Islet of Langerhans (tissue), 1 donor: ENCODE data around the gene LY6G5B.

Experiments used
- FAIRE-seq: peaks from one replicate; lab custom pipeline; 2011; peaks lifted over from hg19 to GRCh38; lab: Jason Lieb, UNC

LY6G5B gene

DNA sequence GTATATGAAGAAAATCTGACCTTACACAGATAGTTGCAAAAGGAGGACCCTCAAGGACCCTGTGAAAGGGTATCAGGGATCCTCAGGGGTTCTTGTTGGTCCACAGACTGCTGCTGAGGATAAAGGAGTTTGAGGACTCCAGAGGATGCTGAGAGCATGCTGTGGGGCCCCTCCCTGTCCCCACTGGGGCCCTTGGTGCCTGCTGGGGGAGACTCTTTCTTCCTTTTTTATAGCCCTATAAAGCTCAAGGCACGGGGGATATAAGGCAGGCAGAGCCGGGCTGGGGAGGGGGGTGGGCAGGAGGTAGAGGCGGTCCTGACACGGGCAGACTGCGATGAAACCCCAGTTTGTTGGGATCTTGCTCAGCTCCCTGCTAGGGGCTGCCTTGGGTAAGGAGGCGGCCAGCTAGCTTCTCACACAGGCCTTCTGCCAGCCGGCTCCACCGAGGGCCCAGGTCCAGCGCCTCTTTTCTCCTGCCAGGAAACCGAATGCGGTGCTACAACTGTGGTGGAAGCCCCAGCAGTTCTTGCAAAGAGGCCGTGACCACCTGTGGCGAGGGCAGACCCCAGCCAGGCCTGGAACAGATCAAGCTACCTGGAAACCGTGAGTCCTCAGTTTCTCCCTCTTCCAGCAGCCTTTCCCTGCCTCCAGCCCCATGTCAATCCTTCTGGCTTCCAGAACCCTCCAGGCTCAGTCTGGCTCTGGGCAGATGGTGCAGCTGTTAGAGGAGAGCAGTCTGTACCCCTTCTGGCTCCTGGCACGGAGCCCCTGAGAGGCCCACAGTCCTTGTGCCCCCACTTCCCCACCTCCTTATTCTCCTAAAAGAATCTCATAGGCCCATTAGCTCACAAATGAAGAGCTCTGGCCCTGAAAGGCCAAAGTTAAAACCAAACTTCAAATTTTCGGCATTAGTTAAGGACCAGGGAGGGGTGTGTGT lies 45.5 kb downstream of the LY6G5B start, which contains the start of gene LY6G6D:
TSS of gene LY6G6D (plus strand) at position 327 of the 937 bp plus-strand sequence. CDS start at position 335, 8 bp downstream.
- FAIRE-seq, result no peak

DNA sequence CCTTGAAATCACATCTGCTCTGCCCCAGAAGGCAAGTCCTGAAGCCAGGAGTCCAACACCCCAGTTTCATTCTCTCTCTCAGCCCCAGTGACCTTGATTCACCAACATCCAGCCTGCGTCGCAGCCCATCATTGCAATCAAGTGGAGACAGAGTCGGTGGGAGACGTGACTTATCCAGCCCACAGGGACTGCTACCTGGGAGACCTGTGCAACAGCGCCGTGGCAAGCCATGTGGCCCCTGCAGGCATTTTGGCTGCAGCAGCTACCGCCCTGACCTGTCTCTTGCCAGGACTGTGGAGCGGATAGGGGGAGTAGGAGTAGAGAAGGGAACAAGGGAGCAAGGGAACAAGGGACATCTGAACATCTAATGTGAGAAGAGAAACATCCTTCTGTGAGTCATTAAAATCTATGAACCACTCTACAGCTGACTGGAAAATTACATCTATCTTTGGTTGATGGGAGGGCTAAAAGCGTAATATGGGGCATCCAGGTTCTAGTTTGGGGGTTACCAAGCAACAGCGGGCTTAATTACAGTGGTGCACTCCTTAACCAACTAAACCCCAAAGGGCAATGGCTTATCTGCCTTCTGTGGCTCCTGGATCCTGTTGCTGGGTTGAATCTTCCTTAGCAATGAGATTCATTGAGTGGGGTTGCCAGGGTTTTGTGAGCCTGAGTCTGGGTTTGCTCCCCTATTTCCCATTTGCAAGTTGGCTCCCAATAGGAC lies 47.9 kb downstream of the LY6G5B start:
- FAIRE-seq, result no peak

DNA sequence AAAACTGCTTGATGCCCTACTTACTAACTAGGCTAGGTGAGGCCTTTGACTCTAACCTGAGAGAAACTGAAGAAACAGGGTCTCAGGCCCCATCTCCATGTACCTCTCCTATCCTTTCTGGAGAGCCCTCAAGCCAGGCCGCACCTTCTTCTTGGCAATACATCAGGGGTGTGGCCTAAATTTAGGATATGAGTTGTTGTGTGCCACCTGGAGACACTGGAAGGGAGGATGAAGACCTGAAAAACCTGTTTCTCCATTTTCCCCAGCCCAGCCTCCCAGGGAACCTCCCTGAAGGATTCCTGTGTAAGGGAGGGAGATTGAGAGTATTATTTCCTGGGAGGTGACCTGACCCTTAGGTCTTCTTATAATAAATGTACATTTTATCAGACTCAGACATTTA lies 48.5 kb downstream of the LY6G5B start:
- FAIRE-seq, result no peak

DNA sequence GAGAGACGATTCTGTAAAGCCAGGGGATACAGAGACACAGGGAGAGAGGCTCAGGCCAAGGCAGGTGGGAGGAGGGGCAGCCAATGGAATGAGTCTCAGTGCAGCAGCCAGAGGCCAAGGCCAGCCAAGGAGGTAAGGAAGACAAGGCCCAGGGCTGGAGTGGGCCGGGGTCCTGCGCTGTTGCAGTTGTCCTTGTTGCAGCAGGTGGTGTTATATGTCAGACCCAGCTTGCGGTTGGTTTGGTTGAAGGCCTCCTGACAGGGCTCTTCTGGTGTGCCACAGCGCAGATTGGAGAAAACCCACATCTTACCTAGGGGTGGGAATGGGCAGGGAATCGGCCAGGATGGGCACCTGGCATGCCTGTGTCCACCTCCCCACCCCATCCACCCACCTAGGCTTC lies 49.2 kb downstream of the LY6G5B start:
- FAIRE-seq, result no peak

DNA sequence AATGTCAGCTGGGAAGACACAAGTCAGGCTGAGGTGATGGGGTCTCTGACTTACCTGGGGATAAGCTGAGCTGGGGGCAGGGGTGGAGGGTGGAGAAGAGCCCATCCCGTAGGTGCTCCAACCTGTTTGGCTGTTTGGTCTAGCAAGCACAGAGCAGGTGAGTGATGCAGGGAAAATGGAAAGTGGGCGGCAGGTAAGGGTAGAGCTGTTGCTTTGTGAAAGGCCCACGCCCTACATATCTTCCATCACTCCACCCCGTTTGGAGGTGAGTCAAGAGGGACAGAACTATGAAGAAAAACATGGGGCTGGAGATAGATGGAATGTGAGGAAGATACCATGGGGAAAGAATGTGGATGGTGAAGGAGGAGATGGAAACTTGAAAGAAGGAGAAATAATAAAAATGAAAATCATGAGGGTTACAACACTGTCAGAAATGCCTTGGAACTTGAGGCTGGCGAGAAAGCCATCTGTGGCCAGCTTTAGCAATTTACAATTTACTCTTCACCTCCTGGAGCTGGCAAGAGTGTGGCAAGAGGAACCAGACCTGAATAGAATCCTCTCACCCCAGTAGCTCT lies 50.5 kb downstream of the LY6G5B start:
- FAIRE-seq, result no peak

DNA sequence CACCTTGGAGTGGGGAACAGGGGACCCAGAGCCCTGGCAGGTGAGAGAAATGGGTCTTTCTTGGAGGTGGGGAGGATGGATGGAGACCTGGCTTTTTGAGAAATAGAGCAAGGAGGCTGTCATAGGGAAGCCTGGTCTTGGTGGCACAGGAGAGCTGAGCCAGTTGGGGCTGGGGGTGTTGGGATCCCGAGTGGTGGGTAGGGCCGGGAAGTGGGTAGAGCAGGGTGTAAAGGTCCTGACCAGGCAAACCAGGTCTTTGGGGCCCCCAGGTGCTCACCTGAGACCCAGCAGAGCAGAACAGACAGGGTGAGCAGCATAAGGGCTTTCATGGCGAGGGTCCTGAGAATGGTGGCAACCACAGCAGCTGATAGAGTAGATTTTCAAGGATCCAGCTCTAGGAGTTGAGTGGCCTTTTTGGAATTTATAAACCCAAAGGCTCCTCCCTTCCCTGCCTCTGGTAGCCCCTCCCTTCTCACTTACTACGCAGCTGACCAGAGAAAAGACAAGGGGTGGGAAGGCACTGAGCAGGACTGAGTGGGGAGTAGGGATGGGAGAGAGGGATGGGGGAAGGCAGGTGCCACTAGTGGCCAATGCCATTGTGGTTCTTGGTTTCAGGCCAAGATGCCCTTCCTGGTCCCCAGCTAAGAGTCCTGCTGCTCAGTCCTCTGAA lies 51.7 kb downstream of the LY6G5B start, which contains the start of gene LY6G6C:
TSS of gene LY6G6C (minus strand) at position 396 of the 670 bp plus-strand sequence. CDS start at position 329, 67 bp downstream.
- no peak for FAIRE-seq

DNA sequence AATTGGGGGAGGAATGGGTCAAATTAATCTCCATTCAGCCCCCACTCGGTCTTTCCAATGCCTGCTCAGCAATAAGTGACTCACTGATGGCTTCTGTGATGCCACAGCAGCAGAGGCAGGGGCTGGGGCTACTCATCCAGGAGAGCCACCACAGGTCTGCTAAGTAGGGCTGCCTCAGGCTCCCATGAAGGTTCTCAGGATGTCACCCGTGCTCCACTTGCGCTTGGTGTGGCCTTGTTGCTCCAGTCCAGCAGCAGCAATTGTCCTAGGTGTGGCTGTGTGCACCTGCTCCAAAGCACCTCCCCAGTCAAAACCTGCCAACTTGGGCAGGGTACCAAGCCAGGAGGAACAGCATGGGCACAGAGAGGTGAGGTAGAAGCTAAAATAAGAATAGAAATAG lies 52.4 kb downstream of the LY6G5B start:
- FAIRE-seq, result no peak
